Stimulated activated CD8-positive, alpha-beta memory T cell treated with anti-CD3 and anti-CD28 coated beads, Interleukin-12 subunit alpha, Interleukin-12 subunit beta, amount 100 ng/mL, for 24 hours (primary cell): ENCODE measurements around the gene KCNQ1.

ENCODE experiments used
- DNase-seq: peaks from one replicate; pipeline ENCODE4 v3.0.0-alpha.2; 2020; ENCODE audit errors: extremely low read depth

The KCNQ1 gene

DNA sequence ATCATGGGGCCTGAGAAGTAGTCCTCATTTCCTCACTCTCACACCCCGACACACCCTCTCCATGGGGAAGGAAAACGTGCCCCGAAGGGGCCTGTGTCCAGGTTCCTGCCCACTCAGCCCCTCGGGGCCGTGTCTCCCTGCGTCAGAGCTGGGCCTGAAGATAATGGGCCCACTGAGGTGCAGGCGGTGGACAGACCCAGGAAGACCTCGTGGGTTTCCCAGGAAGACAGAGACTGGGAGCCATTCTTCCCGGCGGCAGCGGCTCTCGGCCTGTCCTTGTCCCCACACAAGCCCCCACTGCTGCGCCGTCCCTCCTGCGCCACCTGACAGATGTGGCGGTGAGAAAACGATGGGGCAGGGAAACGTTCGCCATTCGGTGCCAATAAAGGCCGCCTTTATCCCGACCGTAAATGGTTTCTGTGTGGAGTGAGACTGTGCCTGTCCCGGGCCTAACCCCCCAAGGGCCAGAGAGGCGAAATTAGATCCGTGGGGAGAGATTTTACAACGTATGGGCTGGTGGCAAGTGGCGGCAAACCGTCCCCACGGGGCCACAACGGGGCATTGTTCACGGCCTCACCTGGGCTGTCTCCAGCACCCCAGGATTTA lies 351.8 kb downstream of the KCNQ1 start:
- DNase-seq = no peak

DNA sequence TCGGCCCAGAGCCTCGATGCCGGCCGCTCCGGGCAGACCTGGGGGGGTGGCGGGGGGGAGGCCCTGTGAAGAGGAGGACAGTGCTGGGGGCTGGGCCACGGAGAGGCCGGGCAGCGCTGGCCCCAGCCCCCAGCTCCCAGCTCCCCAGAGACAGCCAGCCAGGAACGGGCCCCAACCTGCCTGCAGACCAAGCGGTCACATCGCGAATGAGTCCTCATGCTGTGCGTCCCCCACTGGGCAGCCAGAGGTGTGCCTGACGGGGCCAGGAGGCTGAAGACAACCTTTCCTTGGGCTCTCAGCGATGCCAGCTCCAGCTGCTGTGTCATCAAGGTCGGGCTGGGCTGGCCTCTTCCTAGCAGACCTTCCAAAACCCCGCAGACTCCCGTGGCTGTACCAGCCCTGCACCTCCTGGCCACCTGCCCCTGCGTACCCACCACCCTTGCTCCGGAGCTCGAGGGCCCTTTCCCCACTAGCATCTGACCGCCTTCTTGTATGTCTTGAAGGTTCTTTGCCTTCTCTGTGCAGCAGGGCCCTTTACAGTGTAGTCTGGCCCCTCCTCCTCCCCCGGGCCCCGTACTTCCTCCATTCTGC lies 352.4 kb downstream of the KCNQ1 start:
- DNase-seq = no peak

DNA sequence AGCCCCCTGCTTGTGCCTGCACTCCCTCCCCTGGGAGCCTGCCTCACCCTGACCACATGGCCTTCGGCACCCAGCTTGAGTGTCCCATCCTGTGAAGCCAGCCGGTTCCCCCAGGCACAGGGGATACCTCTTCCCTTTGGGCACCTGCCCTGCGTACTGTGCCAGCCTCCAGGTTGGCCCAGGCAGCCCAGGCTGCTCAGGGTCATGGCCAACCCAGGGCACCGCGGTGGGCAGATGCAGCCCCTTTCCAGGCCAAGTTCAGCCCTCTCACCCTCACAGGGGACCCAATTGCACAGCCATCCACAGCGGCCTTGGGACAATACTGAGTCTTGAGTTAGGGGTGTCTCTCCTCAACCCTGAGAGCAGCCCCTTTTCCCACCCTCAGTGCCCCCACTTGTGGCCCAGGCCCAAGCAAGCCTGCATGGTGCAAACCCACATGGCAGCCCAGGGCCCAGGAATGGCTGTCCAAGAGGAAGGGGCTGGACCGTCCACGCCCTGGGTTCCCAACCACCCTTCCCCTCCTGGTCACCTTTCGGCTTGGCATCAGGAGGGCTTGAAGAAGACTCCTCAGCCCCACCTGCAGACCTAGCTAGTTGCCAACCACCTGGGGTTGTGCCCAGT lies 353.0 kb downstream of the KCNQ1 start:
- no peak for DNase-seq

DNA sequence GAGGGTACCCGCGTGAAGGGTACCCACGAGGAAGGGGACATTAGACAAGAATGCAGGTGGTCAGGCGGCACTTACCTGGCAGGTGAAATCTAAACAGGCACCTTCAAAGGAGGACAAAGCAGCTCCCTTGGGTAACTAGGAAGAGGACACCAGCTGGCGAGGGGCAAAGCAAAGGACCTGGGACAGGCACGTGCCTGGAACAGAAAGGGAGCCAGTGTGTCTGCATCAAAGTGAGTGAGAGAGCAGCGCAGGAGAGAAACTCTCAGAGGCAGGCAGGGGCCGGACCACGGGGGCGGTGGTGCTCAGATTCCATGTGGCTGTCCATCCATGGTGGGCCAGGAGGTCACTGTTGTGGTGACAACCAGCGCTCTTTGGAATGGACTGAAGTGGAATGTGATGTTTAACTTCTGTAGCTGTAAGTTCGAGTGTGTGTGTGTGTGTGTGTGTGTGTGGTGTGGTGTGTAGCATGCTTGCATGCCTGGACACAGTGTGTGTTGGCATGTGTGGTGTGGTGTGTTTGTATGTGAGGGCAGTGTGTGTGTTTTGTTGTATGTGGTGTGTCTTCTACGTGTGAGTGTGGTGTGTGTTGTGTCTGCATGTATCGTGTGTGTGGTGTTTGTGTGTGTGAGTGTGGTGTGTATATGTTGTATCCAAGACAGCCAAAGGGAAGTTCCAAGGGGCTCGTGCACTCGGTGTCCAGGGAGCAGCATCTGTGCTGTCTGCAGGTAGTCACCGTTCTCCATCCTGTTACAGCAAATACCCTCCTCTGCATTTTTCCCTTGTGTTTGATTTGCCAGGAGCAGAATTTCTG lies 354.3 kb downstream of the KCNQ1 start:
- no peak for DNase-seq

DNA sequence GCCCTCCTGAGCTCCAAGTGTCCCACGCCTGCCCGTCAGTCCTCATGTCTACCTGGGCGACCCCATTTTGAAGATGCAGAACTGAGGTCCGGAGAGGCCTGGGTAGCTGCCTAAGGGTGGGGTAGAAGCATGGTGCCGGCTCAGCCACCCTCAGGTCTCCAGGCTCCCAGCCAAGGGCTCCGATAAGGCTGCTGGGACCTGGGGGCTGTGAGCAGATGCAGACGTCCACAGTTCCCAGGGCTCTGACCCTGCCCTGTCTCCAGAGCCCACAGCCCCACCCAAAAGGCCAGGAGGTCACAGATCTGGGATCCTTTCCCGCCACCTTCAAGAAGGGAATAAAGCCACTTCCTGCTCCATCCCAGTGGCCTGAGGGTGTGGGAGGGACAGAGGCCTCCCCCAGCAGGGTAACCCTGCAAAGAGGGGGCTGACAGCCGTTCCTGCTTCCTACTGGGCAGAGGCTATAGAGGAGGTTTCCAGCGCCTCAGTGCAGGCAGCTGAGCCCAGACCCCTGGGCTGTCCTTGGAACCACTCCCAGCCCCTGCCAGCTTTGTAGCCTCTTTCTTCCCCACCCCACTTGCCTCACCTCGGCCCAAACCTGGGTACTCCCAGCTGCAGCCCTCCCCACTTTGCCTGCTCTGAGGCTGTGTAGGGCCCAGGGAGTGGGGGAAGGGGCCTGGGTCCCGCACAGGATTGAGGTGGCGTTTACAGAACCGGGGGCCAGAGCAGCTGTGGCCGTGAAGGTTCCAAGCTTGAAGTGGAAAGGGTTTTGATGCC lies 355.3 kb downstream of the KCNQ1 start:
- no peak for DNase-seq

DNA sequence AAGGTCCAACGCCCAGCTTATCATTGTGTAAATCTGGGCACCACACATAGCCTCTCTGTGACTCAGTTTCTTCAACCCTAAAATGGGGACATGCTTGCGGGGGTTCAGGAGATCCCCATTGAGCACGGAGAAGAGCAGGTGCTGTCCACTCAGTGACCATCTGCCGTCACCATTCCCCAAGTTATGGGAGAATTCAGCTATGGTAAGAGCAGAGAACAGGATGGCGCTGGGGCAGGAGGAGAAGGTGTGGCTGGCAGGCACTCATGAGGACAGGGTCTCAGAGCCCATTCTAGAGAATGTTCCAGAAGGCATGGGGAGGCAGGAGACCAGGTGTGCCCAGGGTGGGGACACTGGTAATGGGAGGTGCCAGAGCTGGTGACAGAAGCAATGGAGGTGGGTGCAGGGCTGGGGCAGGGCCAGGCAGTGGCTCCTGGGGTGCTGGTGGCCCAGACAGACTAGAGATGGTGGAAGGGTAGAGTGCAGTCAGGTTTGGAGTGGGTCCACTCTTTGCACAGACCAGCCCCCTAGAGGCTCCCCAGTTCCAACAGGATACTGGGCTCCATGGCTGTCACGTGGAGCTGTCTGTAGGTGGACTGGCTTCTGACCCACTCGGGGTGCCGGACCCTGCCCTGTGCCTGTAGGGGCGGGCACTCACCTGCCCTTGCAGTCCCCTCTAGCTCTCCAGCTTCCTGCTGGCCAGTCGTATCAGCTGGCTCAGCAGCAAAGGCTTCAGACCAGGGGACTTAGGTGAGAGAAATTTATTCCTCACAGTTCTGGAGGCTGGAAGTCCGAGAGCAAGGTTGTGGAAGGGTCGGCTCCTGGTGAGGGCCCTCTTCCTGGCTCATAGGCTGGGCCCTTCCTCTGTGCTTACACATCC lies 356.1 kb downstream of the KCNQ1 start:
- no peak for DNase-seq

DNA sequence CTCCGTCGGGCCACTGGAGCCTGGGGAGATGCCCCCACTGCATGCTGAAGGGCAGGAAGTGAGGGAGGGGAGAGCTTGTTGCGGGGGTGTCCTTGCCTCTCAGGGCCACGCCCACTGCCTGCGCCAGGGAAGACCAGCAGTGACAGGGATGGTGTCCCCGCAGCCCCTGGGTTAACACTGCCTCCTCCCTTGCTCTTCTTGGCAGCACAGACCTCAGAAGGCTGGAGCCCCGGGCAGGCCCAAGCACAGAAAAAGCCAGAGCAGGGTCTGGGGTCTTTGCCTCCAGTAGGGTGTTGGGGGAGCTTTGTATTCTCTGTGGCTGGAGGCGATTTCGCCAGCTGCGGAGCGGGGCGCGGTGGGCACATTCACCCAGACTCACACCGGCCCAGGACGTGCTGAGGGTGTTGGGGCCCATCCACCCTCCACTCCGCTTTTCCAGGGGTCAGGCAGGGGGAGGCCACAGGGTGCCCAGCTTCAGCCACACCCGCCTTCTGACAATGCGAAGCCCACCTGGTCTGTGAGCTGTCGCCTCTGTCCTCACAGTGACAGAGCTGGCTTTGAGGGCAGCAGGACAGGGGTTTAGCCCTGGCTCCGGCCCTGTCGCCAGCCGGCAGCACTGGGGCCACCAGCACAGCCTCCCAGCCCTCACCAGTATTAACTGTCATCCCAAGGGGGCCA lies 357.0 kb downstream of the KCNQ1 start:
- no peak for DNase-seq

DNA sequence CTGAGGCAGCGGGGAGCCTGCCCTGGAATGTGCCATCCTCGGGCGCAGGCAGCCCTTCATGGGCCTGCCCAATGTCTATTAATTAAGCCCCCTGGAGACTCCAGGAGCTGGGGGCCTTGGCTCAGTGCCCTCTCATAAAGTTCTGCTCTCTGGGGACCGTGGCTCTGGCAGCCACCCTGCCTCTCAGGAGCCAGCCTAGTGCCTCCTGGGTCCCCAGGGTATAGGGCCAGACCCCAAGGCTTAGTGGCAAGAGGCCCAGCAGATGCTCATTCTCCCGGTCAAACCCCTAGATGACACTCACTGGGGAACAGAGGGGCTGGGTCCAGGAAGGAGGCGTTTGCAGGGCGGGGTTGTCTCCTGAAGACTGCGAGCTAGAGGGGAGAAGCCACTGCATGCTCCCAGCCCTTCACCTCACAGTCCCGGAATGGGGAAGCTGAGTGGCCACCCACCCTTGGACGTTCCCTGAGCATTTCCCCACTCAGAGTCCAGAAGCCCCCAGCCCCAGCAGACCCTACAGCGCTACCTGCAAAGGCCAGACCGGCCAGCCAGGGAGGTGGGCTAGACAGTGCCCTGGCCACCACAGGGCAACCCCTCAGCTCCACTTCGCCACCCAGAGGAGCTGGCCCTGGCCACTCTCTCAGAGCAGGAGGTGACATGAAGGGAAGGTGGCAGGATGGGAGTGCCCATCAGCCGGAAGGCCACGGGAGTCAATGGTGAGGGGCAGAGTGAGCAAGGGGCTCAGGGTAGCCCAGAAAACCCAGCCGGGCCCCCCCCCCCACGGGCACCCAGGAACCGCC lies 357.8 kb downstream of the KCNQ1 start:
- no peak for DNase-seq

DNA sequence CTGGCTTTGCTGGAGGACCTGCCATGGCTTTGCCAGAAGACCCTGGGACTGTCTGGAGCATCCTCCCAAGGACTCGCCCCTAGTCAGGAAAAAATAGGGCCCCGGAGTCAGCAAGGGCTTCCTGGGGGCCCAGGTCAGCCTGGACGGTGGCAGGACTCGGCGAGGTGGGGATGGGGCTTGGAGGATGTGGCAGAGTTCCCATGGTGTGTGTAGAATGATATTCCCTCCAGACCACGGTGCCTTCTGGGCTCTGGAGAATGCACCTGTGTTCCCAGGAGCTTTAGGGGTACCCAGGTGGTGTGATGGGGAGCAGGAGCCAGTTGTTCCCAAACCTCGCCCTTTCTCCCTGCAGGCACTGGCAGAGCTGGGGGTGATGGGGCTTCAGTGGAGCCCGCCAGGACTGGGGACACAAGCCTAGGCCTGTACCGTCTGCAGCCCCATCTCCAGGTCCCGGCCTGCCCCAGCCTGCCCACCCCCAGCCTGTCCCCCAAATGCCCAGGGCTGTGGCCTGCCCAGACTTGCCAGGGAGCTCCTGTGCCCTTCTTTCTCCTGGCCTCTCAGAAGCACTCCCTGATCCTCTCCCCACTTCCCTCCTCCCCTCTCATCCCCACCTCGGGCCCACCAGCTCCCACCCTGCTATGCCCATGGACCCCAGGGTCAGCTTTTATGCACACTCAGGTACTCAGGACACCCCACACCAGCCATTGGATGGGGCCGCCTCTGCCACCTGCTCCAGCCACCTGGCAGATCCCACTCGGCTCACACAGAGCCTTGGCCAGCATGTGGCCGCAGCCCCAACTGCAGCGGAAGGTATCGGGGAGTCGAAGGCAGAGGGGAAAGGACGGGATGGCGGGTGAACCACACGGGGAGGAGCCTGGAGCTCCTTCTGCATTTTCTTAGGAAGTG lies 358.6 kb downstream of the KCNQ1 start:
- DNase-seq = no peak

DNA sequence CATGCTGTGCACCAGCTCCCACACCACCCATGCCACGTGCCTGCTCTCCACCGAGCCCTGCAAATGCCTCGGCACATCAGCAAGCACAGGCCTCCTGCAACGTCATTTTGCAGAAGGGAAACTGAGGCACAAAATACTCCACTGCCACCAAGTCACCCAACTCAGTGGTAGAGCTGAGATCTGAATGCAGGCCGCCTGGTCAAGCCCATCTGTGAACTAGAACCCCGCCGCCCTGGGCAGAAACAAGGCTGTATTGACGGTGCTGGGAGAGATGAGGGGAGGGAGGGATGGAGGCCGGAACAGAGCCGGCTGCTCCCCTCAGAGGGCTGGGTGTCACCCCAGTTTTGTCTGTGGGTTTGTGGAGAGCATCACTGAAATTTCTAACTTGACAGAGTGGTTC lies 359.4 kb downstream of the KCNQ1 start:
- DNase-seq = no peak

DNA sequence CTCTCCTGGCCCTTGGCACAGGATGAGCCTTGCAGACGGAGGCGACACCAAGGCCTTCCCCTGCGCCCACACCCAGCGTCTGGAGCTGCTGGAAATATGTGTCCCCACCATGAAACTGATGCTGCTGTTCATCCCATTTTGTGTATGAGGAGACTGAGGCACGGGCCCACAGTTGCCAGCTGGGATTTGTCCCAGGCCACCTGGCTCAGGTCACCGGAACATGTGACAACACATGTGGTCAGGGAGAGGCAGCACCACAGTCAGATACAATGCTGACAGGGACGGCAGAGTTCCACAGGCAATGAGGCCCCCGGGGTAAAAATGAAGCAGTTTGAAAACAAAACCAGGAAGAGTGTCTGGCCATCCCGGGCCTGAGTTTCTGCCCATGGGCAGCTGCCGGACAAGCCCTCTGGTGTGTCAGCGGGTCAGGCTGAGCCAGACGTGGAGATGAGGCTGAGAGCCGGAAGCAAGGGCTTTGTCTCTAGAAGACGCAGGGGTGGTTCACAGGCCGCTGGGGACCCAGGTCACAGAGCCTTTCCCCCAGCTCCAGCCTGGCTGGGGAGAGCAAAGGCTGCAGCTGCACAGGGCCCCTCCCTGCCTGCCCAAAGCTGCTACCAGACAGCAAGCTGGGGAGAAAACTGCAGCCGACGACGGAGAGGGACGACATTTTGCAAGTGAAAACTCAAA lies 360.0 kb downstream of the KCNQ1 start:
- no peak for DNase-seq

DNA sequence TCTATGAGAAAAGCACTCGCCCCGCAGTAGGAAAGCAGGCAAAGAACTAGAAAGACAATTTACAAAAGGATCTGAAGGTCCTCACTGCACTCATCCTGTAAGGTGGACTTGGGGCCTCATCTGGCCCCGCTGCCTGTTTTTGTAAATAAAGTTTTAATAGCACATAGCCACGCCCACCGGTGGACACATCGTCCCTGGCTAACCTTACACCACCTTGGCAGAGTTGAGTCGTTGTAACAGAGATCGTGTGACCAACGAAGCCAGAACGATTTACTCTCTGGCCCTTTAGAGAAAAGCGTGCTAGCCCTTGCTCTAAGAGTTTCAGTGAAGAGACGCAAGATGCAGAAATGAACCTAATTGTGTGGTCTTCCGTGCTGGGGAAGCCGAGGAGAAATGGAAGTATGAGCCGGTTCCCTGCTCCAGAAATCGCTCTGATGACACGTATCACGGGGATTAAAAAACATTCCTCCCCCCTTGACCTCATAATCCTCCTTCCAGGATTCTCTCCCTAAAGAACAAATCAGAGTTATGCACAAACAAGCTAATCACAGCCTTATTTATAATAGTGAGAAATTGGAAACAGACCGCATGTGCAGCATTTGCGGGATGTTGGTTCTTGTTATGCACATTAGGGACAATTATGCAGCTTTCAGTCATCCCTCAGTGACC lies 360.7 kb downstream of the KCNQ1 start:
- DNase-seq = no peak

DNA sequence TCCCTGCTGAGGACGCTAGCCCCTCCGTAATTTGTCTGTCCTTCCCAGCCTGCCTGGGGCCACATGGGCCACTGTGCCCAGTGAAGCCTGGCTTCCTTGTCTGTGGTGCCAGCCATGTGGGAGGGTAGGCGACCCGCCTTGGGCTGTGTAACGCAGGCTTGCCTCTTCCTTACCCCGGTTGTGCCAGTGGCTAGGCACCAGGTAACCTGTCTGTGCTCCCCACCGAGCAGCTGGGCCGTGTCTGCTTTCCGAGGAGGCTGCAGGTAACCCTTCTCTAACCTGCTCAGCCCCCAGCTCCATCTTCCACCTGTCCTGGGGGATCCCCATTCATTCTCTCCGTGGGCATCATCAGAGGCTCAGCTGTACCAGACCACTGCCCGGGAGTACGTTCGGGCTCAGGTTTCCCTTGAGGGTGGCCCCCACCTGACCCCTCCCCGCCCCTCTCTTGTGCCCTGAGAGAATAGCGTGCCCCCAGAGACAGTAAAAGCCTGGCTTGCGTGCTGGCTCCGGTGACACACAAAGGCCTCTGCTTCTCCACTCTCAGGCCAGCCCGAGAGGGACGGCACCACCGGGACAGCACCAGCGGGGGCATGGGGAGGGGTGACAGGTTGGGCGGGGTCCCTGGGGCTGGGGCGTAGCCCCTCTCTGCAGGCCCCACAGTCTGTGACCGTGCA lies 361.7 kb downstream of the KCNQ1 start:
- DNase-seq = no peak

DNA sequence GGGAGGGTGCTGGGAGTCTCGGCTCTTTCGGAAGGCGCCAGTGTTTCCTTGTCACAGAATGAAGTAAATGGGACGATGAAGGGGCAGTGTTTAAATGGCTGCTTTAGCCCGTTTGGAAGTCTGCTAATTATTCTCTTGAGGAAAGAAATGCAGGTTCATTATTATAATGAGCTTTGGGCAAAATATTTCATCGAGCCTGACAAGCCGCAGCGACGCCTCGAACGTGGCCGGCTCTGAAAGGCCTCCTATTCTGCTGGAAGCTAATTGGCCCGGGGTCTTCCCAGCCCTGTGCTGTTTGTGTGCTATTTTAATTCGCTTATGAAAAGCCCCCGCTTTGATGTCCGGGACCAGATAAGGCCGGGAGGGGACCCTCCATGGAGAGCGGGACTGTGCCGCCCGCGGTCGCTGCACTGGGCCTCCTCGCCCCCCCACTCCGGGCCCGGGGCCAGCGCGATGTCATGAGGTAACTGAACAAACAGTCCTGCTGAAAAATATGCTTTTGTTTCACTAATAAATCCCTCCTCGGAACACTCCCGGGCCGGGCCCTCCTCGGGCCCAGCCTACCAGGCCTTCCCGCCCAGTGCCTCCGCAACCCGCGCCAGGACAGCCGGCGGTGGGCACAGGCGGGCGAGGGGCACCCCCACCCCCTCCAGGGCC lies 362.3 kb downstream of the KCNQ1 start:
- DNase-seq = no peak

DNA sequence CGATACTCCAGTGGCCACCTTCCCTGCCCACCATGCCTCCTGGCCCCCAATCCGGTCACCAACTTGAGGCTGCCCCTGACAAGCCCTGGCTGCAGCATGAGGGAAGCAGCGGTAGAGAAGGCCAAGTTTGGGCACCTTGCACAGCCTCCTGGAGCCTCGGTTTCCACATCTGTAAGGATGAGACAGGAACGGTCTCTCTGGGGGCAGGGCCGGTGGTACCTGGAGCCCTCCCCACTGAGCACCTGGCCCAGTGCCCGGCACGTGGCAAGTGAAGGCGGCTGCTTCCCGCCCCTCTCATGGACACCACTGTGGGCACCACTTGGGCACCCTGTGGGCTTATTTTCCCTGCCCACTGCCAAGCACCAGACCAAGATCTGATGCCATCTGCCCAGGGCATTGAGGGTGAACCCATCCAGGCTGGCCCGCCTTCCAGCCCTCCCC lies 363.0 kb downstream of the KCNQ1 start:
- no peak for DNase-seq
